Cardiac muscle cell (in vitro differentiated cells and primary cell): ENCODE measurements around the gene GRIFIN. TPM values are rescaled to one million over a fixed set of nuclear protein-coding genes. Genes with fewer than 3 reads are reported as not detected.

Experiments
- DNase-seq, 2 donors: peaks; one replicate each; pipeline versions ENCODE4 v3.0.0 to v3.0.0-alpha.2; 2010 to 2017; ENCODE audit warnings: low read depth in 1 of 2, low spot score in 1 of 2
- H3K27ac ChIP-seq: fragments of 200-600 bp; sonication (generic); 2 replicates; pipeline ENCODE4 v1.5.1; 2016
- H3K27me3 ChIP-seq: fragments of 200-600 bp; sonication (generic); 2 replicates; pipeline ENCODE4 v1.6.0; 2016; ENCODE audit warnings: control low read depth
- H3K36me3 ChIP-seq: fragments of 200-600 bp; sonication (generic); 2 replicates; pipeline ENCODE4 v1.5.1; 2016; ENCODE audit warnings: control low read depth
- H3K4me1 ChIP-seq: fragments of 200-600 bp; sonication (generic); 2 replicates; pipeline ENCODE4 v1.8.1; 2017; ENCODE audit warnings: low read depth, mild to moderate bottlenecking, mixed run types
- H3K4me3 ChIP-seq: fragments of 200-600 bp; sonication (generic); 2 replicates; pipeline ENCODE4 v1.5.1; 2016; ENCODE audit warnings: mild to moderate bottlenecking
- H3K9me3 ChIP-seq: fragments of 200-600 bp; sonication (generic); 2 replicates; pipeline ENCODE4 v1.5.1; 2017; ENCODE audit warnings: low read depth, mild to moderate bottlenecking, control low read depth
- CTCF ChIP-seq: IDR thresholded peaks from 2 replicates; pipeline ENCODE4 v1.5.1; 2012; ENCODE audit warnings: low read depth, mild to moderate bottlenecking, low read length
- polyA plus RNA-seq: library from polyadenylated mRNA; unstranded; fragments of >200 nt; fragmentation: Nextera tagmentation; extraction: Ambion mirVana; gene quantifications from 2 replicates; pipeline ENCODE4 v1.2.1, GENCODE V29; 2016
- total RNA-seq: library from RNA; depleted of rRNA; stranded (reverse); fragments of >200 nt; gene quantifications from 2 replicates; pipeline ENCODE4 v1.2.3, GENCODE V29; 2016

The GRIFIN gene
- total and polyA plus RNA-seq, 2 experiments from 2014 or later = not detected

GRCh38 chr7:2488272-2488645 lies 12.1 kb upstream of the GRIFIN start:
- no peak for TF ChIP-seq CTCF
- no peaks in the 10 kb centered on the region for H3K4me1 ChIP-seq
- H3K9me3 ChIP-seq = no peaks in the 10 kb centered on the region
- peak in 1 of 2 donors; percentile 54 for DNase-seq
- no peaks in the 10 kb centered on the region for H3K27me3 ChIP-seq
- no peak overlapping the region for H3K4me3 ChIP-seq
- H3K36me3 ChIP-seq = no peaks in the 10 kb centered on the region
- H3K27ac ChIP-seq = no peak overlapping the region

GRCh38 chr7:2487586-2488271 lies 11.5 kb upstream of the GRIFIN start:
- Histone ChIP-seq H3K36me3 (no peaks in the 10 kb centered on the region), H3K9me3 (no peaks in the 10 kb centered on the region), H3K27ac (no peak overlapping the region), H3K27me3 (no peaks in the 10 kb centered on the region), H3K4me3 (no peak overlapping the region), H3K4me1 (no peaks in the 10 kb centered on the region)
- DNase-seq = no peak
- no peak for TF ChIP-seq CTCF

- no peaks in the 10 kb centered on the region for H3K9me3 ChIP-seq
- DNase-seq = no peak
- H3K27me3 ChIP-seq = no peaks in the 10 kb centered on the region
- H3K27ac ChIP-seq = no peak overlapping the region
- no peaks in the 10 kb centered on the region for H3K36me3 ChIP-seq
- H3K4me3 ChIP-seq = no peak overlapping the region
- no peaks in the 10 kb centered on the region for H3K4me1 ChIP-seq
- TF ChIP-seq CTCF = no peak
These were observed 8.7 kb upstream of the GRIFIN start for GRCh38 chr7:2484868-2485267.

GRCh38 chr7:2483494-2483893 lies 7.3 kb upstream of the GRIFIN start:
- no peak for DNase-seq
- no peaks in the 10 kb centered on the region for H3K4me1 ChIP-seq
- H3K9me3 ChIP-seq = no peaks in the 10 kb centered on the region
- H3K27ac ChIP-seq = no peak overlapping the region
- H3K4me3 ChIP-seq = no peak overlapping the region
- H3K27me3 ChIP-seq = no peaks in the 10 kb centered on the region
- TF ChIP-seq CTCF = no peak
- no peaks in the 10 kb centered on the region for H3K36me3 ChIP-seq

GRCh38 chr7:2482725-2483451 lies 6.7 kb upstream of the GRIFIN start:
- H3K27ac ChIP-seq = no peak overlapping the region
- no peaks in the 10 kb centered on the region for H3K9me3 ChIP-seq
- no peaks in the 10 kb centered on the region for H3K4me1 ChIP-seq
- no peaks in the 10 kb centered on the region for H3K36me3 ChIP-seq
- no peak for TF ChIP-seq CTCF
- no peak overlapping the region for H3K4me3 ChIP-seq
- no peak for DNase-seq
- H3K27me3 ChIP-seq = no peaks in the 10 kb centered on the region
